PFSK-1 (cell line): ENCODE measurements around the gene ADGRL2. TPM values are rescaled to one million over a fixed set of nuclear protein-coding genes. Genes with fewer than 3 reads are reported as not detected.

Source experiments
- FOXP2 ChIP-seq: optimal IDR thresholded peaks from 2 replicates; pipeline ENCODE3; 2011; ENCODE audit warnings: borderline replicate concordance, control low read depth, inconsistent platforms; ENCODE audit not compliant: insufficient read depth; ENCODE audit errors: extremely low read length, extremely low read depth
- POLR2AphosphoS5 ChIP-seq: IDR thresholded peaks from 2 replicates; pipeline ENCODE4 v1.6.1; 2012; ENCODE audit warnings: low read depth, mild to moderate bottlenecking, control low read depth, low read length, moderate library complexity
- REST ChIP-seq, 2 experiments: IDR thresholded peaks; 2 replicates each; pipeline versions ENCODE4 v1.6.1 to v1.8.0; 2011 to 2012; ENCODE audit warnings: low read depth in 2 of 2, low read length in 2 of 2, control low read depth in 1 of 2, inconsistent platforms in 1 of 2, mild to moderate bottlenecking in 1 of 2, moderate library complexity in 1 of 2; ENCODE audit not compliant: insufficient read depth in 1 of 2
- SIN3A ChIP-seq: IDR thresholded peaks from 2 replicates; pipeline ENCODE4 v1.6.1; 2012; ENCODE audit warnings: mild to moderate bottlenecking, low read length, moderate library complexity, borderline replicate concordance; ENCODE audit not compliant: insufficient read depth
- TAF1 ChIP-seq: IDR thresholded peaks from 2 replicates; pipeline ENCODE4 v1.6.1; 2012; ENCODE audit warnings: low read length, control low read depth, borderline replicate concordance; ENCODE audit not compliant: insufficient read depth
- polyA plus RNA-seq: library from polyadenylated mRNA; unstranded; fragments of >200 nt; gene quantifications from one replicate; pipeline ENCODE4 v1.2.1, GENCODE V29; 2012; ENCODE audit warnings: low read depth, missing spikeins; ENCODE audit not compliant: insufficient read length

The ADGRL2 gene
- polyA plus RNA-seq = 10.3 TPM

- TF ChIP-seq POLR2AphosphoS5 = peak; percentile 83
- peak in 1 of 2 experiments; percentile 43; a peak in 1 of 4 replicates for TF ChIP-seq REST (IDR thresholded peaks at IDR 0.05; ENCODE audit: insufficient read depth in 1 of 2, low read depth in 2 of 2, low read length in 2 of 2)
- no peak for TF ChIP-seq FOXP2
- peak; percentile 90; the same call in 1 of the 2 replicates for TF ChIP-seq SIN3A
- peak; percentile 97 for TF ChIP-seq TAF1
These were observed at the start of gene ADGRL2 for GRCh38 chr1:81800695-81801650. TSS of gene ADGRL2 (plus strand) at chr1:81800934. CDS start at chr1:81836985, 36,051 bp downstream.

- TF ChIP-seq POLR2AphosphoS5 (no peak), REST (IDR thresholded peaks at IDR 0.05; ENCODE audit: insufficient read depth in 1 of 2, low read depth in 2 of 2, low read length in 2 of 2) (no peak), SIN3A (no peak), TAF1 (no peak), FOXP2 (no peak)
These were observed 47.9 kb upstream of the ADGRL2 start for GRCh38 chr1:81752840-81753239.

GRCh38 chr1:81754424-81754823 is 46.3 kb upstream of the ADGRL2 start:
- no peak for TF ChIP-seq TAF1

- TF ChIP-seq POLR2AphosphoS5 (no peak), REST (IDR thresholded peaks at IDR 0.05; ENCODE audit: insufficient read depth in 1 of 2, low read depth in 2 of 2, low read length in 2 of 2) (no peak), FOXP2 (no peak), SIN3A (no peak), TAF1 (no peak)
These were observed 43.9 kb upstream of the ADGRL2 start for GRCh38 chr1:81756872-81757271.

GRCh38 chr1:81757398-81758020 is 43.2 kb upstream of the ADGRL2 start:
- TF ChIP-seq FOXP2 = no peak
- TF ChIP-seq POLR2AphosphoS5 = no peak
- no peak for TF ChIP-seq SIN3A
- TF ChIP-seq TAF1 = no peak
- no peak for TF ChIP-seq REST (IDR thresholded peaks at IDR 0.05; ENCODE audit: insufficient read depth in 1 of 2, low read depth in 2 of 2, low read length in 2 of 2)
